Right cardiac atrium (tissue), 5 donors: Measurements from ENCODE around the gene CT47A1. TPM values are rescaled to one million over a fixed set of nuclear protein-coding genes. Genes with fewer than 3 reads are reported as not detected.
"Not testable (repeated sequence)": the region's sequence is repeated elsewhere in the genome, so short reads cannot be mapped to it uniquely, and the experiment has no call there.

Source experiments
- ATAC-seq, 2 donors: fragments of 200-7000 bp; cut with Tn5 transposase; one replicate each; pipeline versions ENCODE4 v1.8.0 to v1.9.1; 2020; ENCODE audit warnings: moderate library complexity in 2 of 2, mild to moderate bottlenecking in 1 of 2
- DNase-seq, 3 donors: peaks; one replicate each; pipeline ENCODE4 v3.0.0-alpha.2; 2020
- H3K27ac ChIP-seq: one replicate; pipeline ENCODE4 v1.5.1; 2013; ENCODE audit warnings: mild to moderate bottlenecking, low read length, control low read depth, moderate library complexity
- H3K27me3 ChIP-seq: one replicate; pipeline ENCODE4 v1.6.1; 2013; ENCODE audit not compliant: control insufficient read depth, insufficient read depth
- H3K4me1 ChIP-seq: one replicate; pipeline ENCODE4 v1.6.1; 2013; ENCODE audit warnings: low read length; ENCODE audit not compliant: control insufficient read depth, insufficient read depth
- H3K4me3 ChIP-seq: one replicate; pipeline ENCODE4 v1.5.1; 2013; ENCODE audit warnings: low read length, control low read depth
- H3K9me3 ChIP-seq: one replicate; pipeline ENCODE4 v1.6.1; 2013; ENCODE audit warnings: low read length; ENCODE audit not compliant: control insufficient read depth
- WGBS: extraction: QIAGEN DNeasy Blood & Tissue Kit; methylation state at CpG from one replicate; pipeline ENCODE4 v1.1.7; 2013; 5-methylcytosine and 5-hydroxymethylcytosine counted together
- intact Hi-C, 4 donors: fragments of 100-400 bp; cut with DNase I; formaldehyde crosslinking; loops; one replicate each; pipeline versions ENCODE4 v1.11.0 to v1.14.0; 2022 to 2023
- polyA plus RNA-seq: library from polyadenylated mRNA; stranded (reverse); fragments of 200-250 nt; gene quantifications from one replicate; pipeline ENCODE4 v1.2.3, GENCODE V29; 2013
- total RNA-seq, 4 donors: library from RNA; stranded (reverse); fragmentation: NEBNext Ultra II Directional; extraction: Animal tissue kit (Norgen Biotek cat#: 25700); gene quantifications; one replicate each; pipeline ENCODE4 v1.2.1, GENCODE V29; 2021
- donor health status: healthy with polysubstance abuse.
- donor health status: DM: no; HTN: yes; CAD: no.
- donor health status: DM: no; HTN: no; CAD: no.
- donor health status: DM: no; HTN: yes; CAD: no; lungs with severe emphysema.
- donor health status: DM: yes; HTN: yes; CAD: no.

The CT47A1 gene
- total and polyA plus RNA-seq, 5 donors = not detected

DNA sequence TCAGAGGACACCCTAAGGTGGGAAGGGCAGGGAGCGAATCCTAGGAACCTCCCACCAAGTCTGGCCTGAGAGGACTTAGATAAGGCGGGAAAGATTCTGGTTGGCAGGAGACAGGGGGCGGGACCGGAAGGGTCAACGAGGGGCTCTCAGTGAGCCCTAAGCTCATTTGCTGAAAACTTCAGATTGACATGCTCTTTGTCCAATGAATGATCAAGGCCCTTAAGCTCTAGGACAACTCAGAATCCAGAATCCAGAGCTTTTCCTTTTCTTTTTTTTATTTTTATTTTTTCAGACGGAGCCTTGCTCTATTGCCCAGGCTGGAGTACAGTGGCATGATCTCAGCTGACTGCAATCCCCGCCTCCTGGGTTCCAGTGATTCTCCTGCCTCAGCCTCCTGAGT, 29.1 kb downstream of the CT47A1 start, which contains the start of gene CT47A7:
Gene CT47A7, minus strand, starts transcription at position 101 of the 400 bp plus-strand sequence. CDS start 255 bp downstream, outside the sequence.
- WGBS = no CpG with 5 or more reads among the region's 7 CpGs
- H3K4me3 ChIP-seq, H3K27ac ChIP-seq, H3K4me1 ChIP-seq, DNase-seq, ATAC-seq, H3K27me3 ChIP-seq, intact Hi-C loops, H3K9me3 ChIP-seq: not testable (repeated sequence)

Other genes with a start within 250 kb of the CT47A1 start
- gene CT47B1, start 109.9 kb downstream of the CT47A1 start, total RNA-seq = not detected
- gene CT47B1, start 109.9 kb downstream of the CT47A1 start, polyA plus RNA-seq = not detected
- gene CT47A11, start 48.6 kb downstream of the CT47A1 start, total RNA-seq = not detected
- gene CT47A11, start 48.6 kb downstream of the CT47A1 start, polyA plus RNA-seq = not detected
- not detected for gene CT47A10, start 43.7 kb downstream of the CT47A1 start, total RNA-seq
- gene CT47A10, start 43.7 kb downstream of the CT47A1 start, polyA plus RNA-seq = not detected
- not detected for gene CT47A9, start 38.9 kb downstream of the CT47A1 start, total RNA-seq
- not detected for gene CT47A9, start 38.9 kb downstream of the CT47A1 start, polyA plus RNA-seq
- gene CT47A8, start 34.0 kb downstream of the CT47A1 start, total RNA-seq = not detected
- gene CT47A8, start 34.0 kb downstream of the CT47A1 start, polyA plus RNA-seq = not detected
- gene CT47A7, start 29.2 kb downstream of the CT47A1 start, total RNA-seq = not detected
- not detected for gene CT47A7, start 29.2 kb downstream of the CT47A1 start, polyA plus RNA-seq
- gene CT47A6, start 24.3 kb downstream of the CT47A1 start, total RNA-seq = not detected
- not detected for gene CT47A6, start 24.3 kb downstream of the CT47A1 start, polyA plus RNA-seq
- gene CT47A5, start 19.4 kb downstream of the CT47A1 start, total RNA-seq = not detected
- gene CT47A5, start 19.4 kb downstream of the CT47A1 start, polyA plus RNA-seq = not detected
- gene CT47A4, start 14.6 kb downstream of the CT47A1 start, total RNA-seq = not detected
- not detected for gene CT47A4, start 14.6 kb downstream of the CT47A1 start, polyA plus RNA-seq
- not detected for gene CT47A3, start 9.7 kb downstream of the CT47A1 start, total RNA-seq
- gene CT47A3, start 9.7 kb downstream of the CT47A1 start, polyA plus RNA-seq = not detected
- not detected for gene CT47A2, start 4.8 kb downstream of the CT47A1 start, total RNA-seq
- not detected for gene CT47A2, start 4.8 kb downstream of the CT47A1 start, polyA plus RNA-seq
- 1 to 10 TPM; 1.1 to 1.6 (median 1.3) TPM for gene GLUD2, start 61.9 kb upstream of the CT47A1 start, total RNA-seq
- 0.41 TPM for gene GLUD2, start 61.9 kb upstream of the CT47A1 start, polyA plus RNA-seq